MCF 10A (cell line): ENCODE data around the gene RBP3. TPM values are rescaled to one million over a fixed set of nuclear protein-coding genes. Genes with fewer than 3 reads are reported as not detected.
"Not testable (repeated sequence)": the region's sequence is repeated elsewhere in the genome, so short reads cannot be mapped to it uniquely, and the experiment has no call there.

Experiments used
- BruUV-seq: library from RNA; stranded (reverse); fragments of 400-500 nt; replicated peaks from 2 replicates; lab custom pipeline; 2021; lab: Mats Ljungman, UMichigan
- CTCF ChIA-PET: fragments of 300-600 bp; sonication (Branson Sonifier 250); formaldehyde crosslinking; extraction: SDS; loops from one replicate; lab custom pipeline; 2021; ENCODE audit warnings: antibody characterized with exemption, inconsistent platforms; lab: Yijun Ruan, JAX
- POLR2A ChIA-PET: fragments of 300-600, 350-650 bp; sonication (Branson Sonifier 250); formaldehyde crosslinking; extraction: SDS; loops from one replicate; lab custom pipeline; 2020; ENCODE audit warnings: antibody characterized with exemption, inconsistent platforms; lab: Yijun Ruan, JAX
- DNase-seq: peaks from one replicate; pipeline ENCODE4 v3.0.0-alpha.2; 2018; ENCODE audit not compliant: unreplicated experiment
- H3K27ac Mint-ChIP-seq: one replicate; pipeline ENCODE4 v1.8.0; 2022; ENCODE audit warnings: mild to moderate bottlenecking, low read depth, mixed read lengths; ENCODE audit not compliant: unreplicated experiment
- H3K27me3 Mint-ChIP-seq: one replicate; pipeline ENCODE4 v1.8.0; 2022; ENCODE audit warnings: mixed read lengths; ENCODE audit not compliant: insufficient read depth, unreplicated experiment
- H3K36me3 Mint-ChIP-seq: one replicate; pipeline ENCODE4 v1.8.0; 2022; ENCODE audit warnings: mild to moderate bottlenecking, moderate library complexity, mixed read lengths; ENCODE audit not compliant: insufficient read depth, unreplicated experiment
- H3K4me1 Mint-ChIP-seq: one replicate; pipeline ENCODE4 v1.8.0; 2022; ENCODE audit warnings: mixed read lengths; ENCODE audit not compliant: insufficient read depth, unreplicated experiment
- H3K4me3 Mint-ChIP-seq: one replicate; pipeline ENCODE4 v1.8.0; 2022; ENCODE audit warnings: mild to moderate bottlenecking, moderate library complexity, mixed read lengths; ENCODE audit not compliant: unreplicated experiment
- H3K9me3 Mint-ChIP-seq: one replicate; pipeline ENCODE4 v1.8.0; 2022; ENCODE audit warnings: mixed read lengths; ENCODE audit not compliant: unreplicated experiment
- CTCF ChIP-seq: fragments of 200-600 bp; IDR thresholded peaks from one replicate; pipeline ENCODE4 v1.8.0; 2022; ENCODE audit warnings: antibody characterized with exemption, mild to moderate bottlenecking; ENCODE audit not compliant: unreplicated experiment
- intact Hi-C: fragments of 100-400 bp; cut with micrococcal nuclease; formaldehyde crosslinking; loops from 2 replicates; pipeline ENCODE4 v1.14.1; 2022
- total RNA-seq: library from RNA; stranded (reverse); gene quantifications from 2 replicates; pipeline ENCODE4 v1.2.3, GENCODE V29; 2022

Gene RBP3
- total RNA-seq, 1 experiment from 2014 or later: not detected

- intact Hi-C loops: no loop called here
- H3K4me3 Mint-ChIP-seq: no peak overlapping the region
- POLR2A ChIA-PET: no interaction called here
- peaks cover 16% of the 10 kb centered on the region for H3K4me1 Mint-ChIP-seq
- no peak overlapping the region for H3K27ac Mint-ChIP-seq
- no peak for TF ChIP-seq CTCF
- CTCF ChIA-PET: interaction anchor here (0.7 to 2.3 kb wide), 4 partner anchors 20 to 357 kb away, joined by 3 to 6 read pairs (median 4); no protein-coding TSS in a partner anchor
- H3K27me3 Mint-ChIP-seq: peaks cover 39% of the 10 kb centered on the region
- peaks cover 7% of the 10 kb centered on the region for H3K36me3 Mint-ChIP-seq
- H3K9me3 Mint-ChIP-seq: no peaks in the 10 kb centered on the region
- no peak for DNase-seq
- BruUV-seq: no TSS peak
Observed at GRCh38 chr10:47381427-47382379, 33.5 kb downstream of the RBP3 start.

DNA sequence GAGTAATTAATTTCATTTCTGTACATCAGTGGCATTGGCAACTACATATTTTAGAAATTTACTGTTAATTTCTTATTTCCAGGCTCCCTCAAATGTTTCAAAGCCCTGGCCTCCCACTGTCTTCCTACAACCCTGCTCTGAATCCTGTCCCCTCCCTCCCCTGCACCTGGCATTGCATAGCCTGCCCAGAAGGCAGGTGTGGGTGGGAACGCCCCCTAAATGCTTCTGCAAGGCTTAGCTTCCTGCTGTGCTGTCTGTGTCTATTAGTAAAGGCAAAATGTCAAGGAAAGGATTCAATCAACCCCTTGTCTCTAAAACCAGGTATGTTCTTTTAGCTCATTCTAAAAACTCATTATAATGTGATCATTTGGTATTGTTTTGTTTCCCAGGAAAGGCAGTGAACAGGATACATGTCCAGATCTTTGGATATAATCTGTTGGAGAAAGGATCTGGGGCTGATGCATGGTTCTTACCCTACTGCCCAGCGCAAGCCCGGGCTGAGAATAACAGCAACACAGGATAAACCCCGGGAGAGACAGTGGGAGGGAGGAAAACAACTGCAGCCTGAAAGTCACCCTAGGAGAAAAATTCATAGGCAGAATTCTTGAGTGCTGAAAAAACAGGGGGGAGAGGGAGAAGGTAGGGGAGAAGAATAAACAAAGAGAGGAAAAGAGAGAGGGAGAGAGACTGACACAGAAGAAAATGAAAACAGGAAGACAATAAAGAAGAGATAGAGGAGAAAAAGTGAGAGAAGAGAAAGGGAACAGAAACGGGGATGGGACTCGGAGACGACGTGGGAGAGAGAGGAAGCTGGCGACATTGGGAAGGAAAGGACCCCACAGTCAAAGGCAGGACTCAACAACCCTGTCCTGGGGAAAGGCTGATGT, 35.3 kb downstream of the RBP3 start:
- no peaks in the 10 kb centered on the region for H3K9me3 Mint-ChIP-seq

GRCh38 chr10:47384148-47384921, 36.2 kb downstream of the RBP3 start, which contains the start of gene ZNF488:
Gene ZNF488 (minus strand): TSS chr10:47384293. CDS start chr10:47368829, 15,464 bp downstream.
- no peak for TF ChIP-seq CTCF
- H3K4me3 Mint-ChIP-seq: peak within 1 kb of the TSS; percentile 63
- CTCF ChIA-PET: interaction anchor here (0.7 to 1.3 kb wide), 5 partner anchors 15 to 54 kb away, joined by 3 to 4 read pairs (median 3); no protein-coding TSS in a partner anchor
- peak within 1 kb of the TSS; percentile 55 for H3K27ac Mint-ChIP-seq
- H3K27me3 Mint-ChIP-seq: peaks cover 20% of the 10 kb centered on the region
- DNase-seq: peak; percentile 88
- H3K36me3 Mint-ChIP-seq: peaks cover 7% of the 10 kb centered on the region
- H3K9me3 Mint-ChIP-seq: no peaks in the 10 kb centered on the region
- POLR2A ChIA-PET: interaction anchor here (0.9 to 3.3 kb wide), 8 partner anchors 10 to 70 kb away, joined by 3 to 57 read pairs (median 5); no protein-coding TSS in a partner anchor
- H3K4me1 Mint-ChIP-seq: peaks cover 8% of the 10 kb centered on the region
- no TSS peak for BruUV-seq
- intact Hi-C loops: no loop called here

More for the DNA sequence above, 35.3 kb downstream of the RBP3 start:
- H3K27ac Mint-ChIP-seq: no peak overlapping the region
- CTCF ChIA-PET: interaction anchor here (1.1 to 1.3 kb wide), 3 partner anchors 18 to 36 kb away, joined by 3 to 4 read pairs (median 3); no protein-coding TSS in a partner anchor
- POLR2A ChIA-PET: interaction anchor here (0.6 to 3.3 kb wide), 9 partner anchors 11 to 858 kb away, joined by 3 to 57 read pairs (median 3); no protein-coding TSS in a partner anchor
- peaks cover 26% of the 10 kb centered on the region for H3K27me3 Mint-ChIP-seq
- H3K4me3 Mint-ChIP-seq: peak overlapping the region; percentile 63
- H3K4me1 Mint-ChIP-seq: peaks cover 8% of the 10 kb centered on the region
- no TSS peak for BruUV-seq
- peaks cover 7% of the 10 kb centered on the region for H3K36me3 Mint-ChIP-seq
- intact Hi-C loops: no loop called here
- no peak for DNase-seq
- no peak for TF ChIP-seq CTCF

- intact Hi-C loops, DNase-seq, H3K27ac Mint-ChIP-seq, H3K27me3 Mint-ChIP-seq, H3K4me1 Mint-ChIP-seq, H3K36me3 Mint-ChIP-seq, BruUV-seq, H3K9me3 Mint-ChIP-seq: not testable (repeated sequence)
- POLR2A ChIA-PET: interaction anchor here (3.3 kb wide), 1 partner anchor 8 kb away, joined by 57 read pairs; no protein-coding TSS in a partner anchor
- CTCF ChIA-PET: interaction anchor here (0.6 kb wide), 1 partner anchor 203 kb away, joined by 3 read pairs; no protein-coding TSS in a partner anchor
- peak overlapping the region; percentile 41 for H3K4me3 Mint-ChIP-seq
Observed at GRCh38 chr10:47386104-47386503, 37.9 kb downstream of the RBP3 start.
